Testis (tissue), 2 donors: ENCODE results near the gene EFEMP1.

Experiments used
- CTCF ChIP-seq, 3 experiments: fragments of 450-650 bp in 2 of 3; fragments of 200-600 bp in 1 of 3; sonication (generic) in 1 of 3; IDR thresholded peaks; one replicate each; pipeline ENCODE4 v1.5.1; 2016 to 2019; ENCODE audit warnings: antibody characterized with exemption in 3 of 3, mild to moderate bottlenecking in 2 of 3, moderate library complexity in 1 of 3
- POLR2A ChIP-seq: fragments of 450-650 bp; IDR thresholded peaks from one replicate; pipeline ENCODE4 v1.6.1; 2017; ENCODE audit warnings: antibody characterized with exemption, mild to moderate bottlenecking, moderate library complexity

GRCh38 chr2:55891671-55892094 is 31.9 kb downstream of the EFEMP1 start:
- TF ChIP-seq CTCF (IDR thresholded peaks at IDR 0.05) (no peak), POLR2A (no peak)
